GM23338 (cell line): ENCODE results near the gene ETV1. TPM values are rescaled to one million over a fixed set of nuclear protein-coding genes. Genes with fewer than 3 reads are reported as not detected.

ENCODE experiments used
- ATAC-seq: fragments of 200-7000 bp; cut with Tn5 transposase; 3 replicates; pipeline ENCODE4 v1.9.1; 2020
- DNase-seq: peaks from one replicate; pipeline ENCODE4 v3.0.0-alpha.2; 2015; ENCODE audit warnings: low spot score
- H2AFZ ChIP-seq: fragments of 200-600 bp; sonication (generic); 2 replicates; pipeline ENCODE4 v1.8.0; 2016; ENCODE audit warnings: antibody characterized with exemption, mild to moderate bottlenecking, moderate library complexity
- H3F3A ChIP-seq: fragments of 200-600 bp; sonication (generic); replicated peaks from 2 replicates; pipeline ENCODE4 v1.8.0; 2017; ENCODE audit warnings: antibody characterized with exemption, mixed run types, low read depth
- H3K27ac ChIP-seq: fragments of 200-600 bp; sonication (generic); 2 replicates; pipeline ENCODE4 v1.6.1; 2016; ENCODE audit warnings: low read depth
- H3K27me3 ChIP-seq: fragments of 200-600 bp; sonication (generic); 2 replicates; pipeline ENCODE4 v1.8.0; 2016; ENCODE audit warnings: mild to moderate bottlenecking, mixed run types, moderate library complexity; ENCODE audit not compliant: insufficient read depth
- H3K36me3 ChIP-seq: fragments of 200-600 bp; sonication (generic); 2 replicates; pipeline ENCODE4 v1.8.0; 2016; ENCODE audit warnings: mild to moderate bottlenecking; ENCODE audit not compliant: insufficient read depth
- H3K4me1 ChIP-seq: fragments of 200-600 bp; sonication (generic); 2 replicates; pipeline ENCODE4 v1.8.0; 2016; ENCODE audit warnings: mild to moderate bottlenecking, moderate library complexity; ENCODE audit not compliant: insufficient read depth
- H3K4me2 ChIP-seq: fragments of 200-600 bp; sonication (generic); 2 replicates; pipeline ENCODE4 v1.7.1; 2017; ENCODE audit warnings: mixed run types
- H3K4me3 ChIP-seq: fragments of 200-600 bp; sonication (generic); 2 replicates; pipeline ENCODE4 v1.6.1; 2016; ENCODE audit warnings: mixed run types
- H3K79me2 ChIP-seq: fragments of 200-600 bp; sonication (generic); replicated peaks from 2 replicates; pipeline ENCODE4 v1.8.0; 2017; ENCODE audit warnings: mild to moderate bottlenecking; ENCODE audit not compliant: insufficient read depth
- H3K9me2 ChIP-seq: fragments of 200-600 bp; sonication (generic); 2 replicates; pipeline ENCODE4 v1.8.0; 2017; ENCODE audit not compliant: insufficient read depth
- H4K20me1 ChIP-seq: fragments of 200-600 bp; sonication (generic); replicated peaks from 2 replicates; pipeline ENCODE4 v1.8.0; 2017; ENCODE audit warnings: mild to moderate bottlenecking; ENCODE audit not compliant: insufficient read depth
- H3K27ac Mint-ChIP-seq: 2 replicates; pipeline ENCODE4 v1.8.0; 2020; ENCODE audit warnings: inconsistent platforms, mild to moderate bottlenecking, moderate library complexity, mixed read lengths
- H3K27me3 Mint-ChIP-seq: 3 replicates; pipeline ENCODE4 v1.8.0; 2022; ENCODE audit warnings: low read depth, mild to moderate bottlenecking, moderate library complexity, mixed read lengths, inconsistent platforms; ENCODE audit not compliant: insufficient read depth, poor library complexity
- H3K36me3 Mint-ChIP-seq: 3 replicates; pipeline ENCODE4 v1.8.0; 2021; ENCODE audit warnings: low read depth, mild to moderate bottlenecking, inconsistent platforms, moderate library complexity, mixed read lengths
- H3K4me1 Mint-ChIP-seq: 3 replicates; pipeline ENCODE4 v1.8.0; 2020; ENCODE audit warnings: mild to moderate bottlenecking, inconsistent platforms, mixed read lengths
- H3K4me3 Mint-ChIP-seq: 3 replicates; pipeline ENCODE4 v1.8.0; 2021; ENCODE audit warnings: moderate library complexity, mild to moderate bottlenecking, inconsistent platforms, mixed read lengths
- H3K9me3 Mint-ChIP-seq: 3 replicates; pipeline ENCODE4 v1.8.0; 2020; ENCODE audit warnings: moderate library complexity, mild to moderate bottlenecking, inconsistent platforms, mixed read lengths
- CREB1 ChIP-seq: fragments of 250-450 bp; sonication (Bioruptor Pico); IDR thresholded peaks from 2 replicates; pipeline ENCODE4 v1.5.0; 2020; ENCODE audit warnings: low read depth, mild to moderate bottlenecking, moderate library complexity
- CTCF ChIP-seq, 2 experiments: fragments of 200-600 bp in 1 of 2; sonication (generic) in 1 of 2; conservative IDR thresholded peaks; 2 replicates each; pipeline versions ENCODE4 v1.5.1 to v1.6.1; 2016 to 2017; ENCODE audit warnings: antibody characterized with exemption in 2 of 2, low read depth in 2 of 2, mild to moderate bottlenecking in 2 of 2, moderate library complexity in 1 of 2
- ETS1 ChIP-seq: IDR thresholded peaks from 2 replicates; pipeline ENCODE4 v1.6.1; 2016; ENCODE audit warnings: antibody characterized with exemption
- EZH2 ChIP-seq: fragments of 200-600 bp; sonication (generic); IDR thresholded peaks from one replicate; pipeline ENCODE4 v1.8.0; 2017; ENCODE audit warnings: antibody characterized with exemption, mild to moderate bottlenecking, low read depth; ENCODE audit not compliant: unreplicated experiment
- EZH2phosphoT487 ChIP-seq: fragments of 200-600 bp; sonication (generic); IDR thresholded peaks from one replicate; pipeline ENCODE4 v1.8.1; 2018; ENCODE audit warnings: antibody characterized with exemption; ENCODE audit not compliant: unreplicated experiment
- JUNB ChIP-seq: IDR thresholded peaks from one replicate; pipeline ENCODE4 v1.6.1; 2016; ENCODE audit warnings: antibody characterized with exemption; ENCODE audit not compliant: unreplicated experiment
- NANOG ChIP-seq: IDR thresholded peaks from 2 replicates; pipeline ENCODE4 v1.6.1; 2016; ENCODE audit warnings: antibody characterized with exemption, borderline replicate concordance
- POLR2AphosphoS5 ChIP-seq: IDR thresholded peaks from 2 replicates; pipeline ENCODE4 v1.6.1; 2016; ENCODE audit warnings: antibody characterized with exemption, low read depth
- REST ChIP-seq: IDR thresholded peaks from one replicate; pipeline ENCODE4 v1.6.1; 2018; ENCODE audit warnings: antibody characterized with exemption; ENCODE audit not compliant: unreplicated experiment
- STAT1 ChIP-seq: IDR thresholded peaks from one replicate; pipeline ENCODE4 v1.6.1; 2016; ENCODE audit warnings: antibody characterized with exemption; ENCODE audit not compliant: unreplicated experiment
- ZNF114 ChIP-seq: fragments of 250-450 bp; sonication (Bioruptor Pico); IDR thresholded peaks from 2 replicates; pipeline ENCODE4 v1.5.0; 2020; ENCODE audit warnings: mild to moderate bottlenecking, moderate library complexity
- ZNF331 ChIP-seq: fragments of 250-450 bp; sonication (Bioruptor Pico); IDR thresholded peaks from 2 replicates; pipeline ENCODE4 v1.5.0; 2020; ENCODE audit warnings: low read depth, mild to moderate bottlenecking, moderate library complexity
- ZNF462 ChIP-seq: fragments of 250-450 bp; sonication (Bioruptor Pico); IDR thresholded peaks from 2 replicates; pipeline ENCODE4 v1.5.0; 2020; ENCODE audit warnings: mild to moderate bottlenecking, moderate library complexity
- polyA plus RNA-seq: library from polyadenylated mRNA; unstranded; fragments of >200 nt; fragmentation: Nextera tagmentation; extraction: Ambion mirVana; gene quantifications from 2 replicates; pipeline ENCODE4 v1.2.1, GENCODE V29; 2016
- total RNA-seq: library from RNA; depleted of rRNA; stranded (reverse); fragments of >200 nt; shearing (Covaris generic); gene quantifications from 2 replicates; pipeline ENCODE4 v1.2.3, GENCODE V29; 2014

Gene ETV1
- total and polyA plus RNA-seq, 2 experiments from 2014 or later: 49.4 to 61.9 TPM

GRCh38 chr7:13992596-13992964 is 3.1 kb upstream of the ETV1 start:
- Histone ChIP-seq H3K79me2 (peaks cover 9% of the 10 kb centered on the region), H3K4me1 (peaks cover 16% of the 10 kb centered on the region), H3K4me3 (peak overlapping the region; percentile 46), H3K27me3 (no peaks in the 10 kb centered on the region), H3K9me2 (no peaks in the 10 kb centered on the region), H4K20me1 (no peaks in the 10 kb centered on the region), H3K36me3 (no peaks in the 10 kb centered on the region), H3K27ac (peak overlapping the region; percentile 96), H3K4me2 (peak overlapping the region; percentile 66), H2AFZ (peak overlapping the region; percentile 7; the same call in 1 of the 2 replicates), H3F3A (peaks cover 2% of the 10 kb centered on the region; the same call in 1 of the 2 replicates)
- Mint-ChIP-seq H3K27ac (no peak overlapping the region), H3K9me3 (no peaks in the 10 kb centered on the region), H3K4me1 (peaks cover 5% of the 10 kb centered on the region), H3K27me3 (no peaks in the 10 kb centered on the region), H3K4me3 (no peak overlapping the region), H3K36me3 (no peaks in the 10 kb centered on the region)
- ATAC-seq (no peak), DNase-seq (no peak)
- no peak for TF ChIP-seq NANOG
- TF ChIP-seq EZH2phosphoT487: no peak
- no peak for TF ChIP-seq REST
- no peak for TF ChIP-seq CREB1 (CRISPR knock-in tag)
- TF ChIP-seq STAT1: no peak
- TF ChIP-seq EZH2: no peak
- TF ChIP-seq CTCF (conservative IDR thresholded peaks at IDR 0.05; ENCODE audit: low read depth in 2 of 2): no peak
- TF ChIP-seq ETS1: no peak
- TF ChIP-seq ZNF462 (CRISPR knock-in tag): no peak
- no peak for TF ChIP-seq ZNF114 (CRISPR knock-in tag)
- TF ChIP-seq ZNF331 (CRISPR knock-in tag): no peak
- TF ChIP-seq POLR2AphosphoS5: no peak
- TF ChIP-seq JUNB: no peak
